Left renal cortex interstitium (tissue), 4 donors: Measurements from ENCODE around the gene ITGA11. TPM values are rescaled to one million over a fixed set of nuclear protein-coding genes. Genes with fewer than 3 reads are reported as not detected.
"Not testable (repeated sequence)": the region's sequence is repeated elsewhere in the genome, so short reads cannot be mapped to it uniquely, and the experiment has no call there.

ENCODE experiments used
- DNase-seq, 4 donors: peaks; one replicate each; pipeline ENCODE4 v3.0.0-alpha.2; 2013; ENCODE audit warnings: low read depth in 4 of 4, low spot score in 2 of 4, missing footprints in 1 of 4
- polyA plus RNA-seq, 4 donors: library from polyadenylated mRNA; unstranded; fragments of 120-200 nt; gene quantifications; one replicate each; pipeline ENCODE4 v1.2.1, GENCODE V29; 2013; ENCODE audit not compliant: insufficient read length in 4 of 4

ITGA11 gene
- polyA plus RNA-seq, 4 donors, result 2.6 to 5.8 (median 4.1) TPM

DNA sequence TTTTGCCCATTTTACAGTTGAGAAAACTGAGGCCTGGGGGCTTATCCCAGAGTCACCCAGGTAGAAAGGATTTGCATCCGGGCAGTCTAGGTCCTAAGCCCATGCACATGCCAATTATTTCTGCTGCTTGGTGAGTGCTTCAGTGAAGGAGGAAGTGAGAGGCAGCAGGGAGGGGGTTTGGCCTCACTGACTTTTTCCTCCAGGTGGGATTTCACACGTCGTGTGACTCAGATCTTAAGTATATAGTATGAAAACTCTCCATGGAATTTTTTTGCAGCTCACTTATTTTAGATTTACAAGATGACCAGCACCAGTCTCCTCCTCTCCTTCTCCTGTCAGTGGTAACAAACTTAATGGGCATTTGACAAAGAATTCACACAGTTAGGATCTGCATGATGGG, 4.6 kb downstream of the ITGA11 start:
- DNase-seq, result no peak

- no peak for DNase-seq
Measured at GRCh38 chr15:68426116-68426515, 5.8 kb downstream of the ITGA11 start.

DNA sequence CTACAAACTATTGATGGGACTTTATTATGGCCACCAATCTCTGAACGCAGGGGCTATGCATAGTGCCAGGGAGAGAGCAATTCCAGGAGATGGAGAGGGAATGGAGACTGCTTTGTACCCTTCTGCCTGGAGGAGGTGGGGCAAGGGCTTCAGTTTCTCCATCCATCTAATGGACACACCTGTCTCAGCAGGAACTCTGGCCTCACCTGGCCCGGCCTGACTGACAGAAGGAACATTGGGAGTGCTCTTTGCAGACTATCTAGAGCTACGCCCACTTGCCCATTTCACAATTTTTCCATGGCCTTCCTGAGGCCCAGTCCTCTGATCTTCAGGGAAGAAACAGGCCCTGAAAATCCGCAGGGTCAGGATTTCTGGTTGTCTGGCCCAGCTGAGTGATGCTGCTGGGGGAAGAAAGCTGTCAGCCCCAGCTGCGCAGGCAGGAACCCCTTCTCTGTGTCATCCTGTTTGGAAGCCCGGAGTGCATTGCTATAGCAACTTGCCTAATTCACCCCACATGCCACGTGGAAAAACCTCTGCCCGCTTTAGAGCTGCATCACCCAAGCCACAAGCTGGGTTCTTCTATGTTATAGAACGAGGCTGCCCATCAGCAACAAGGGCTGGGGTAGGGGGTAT, 6.4 kb downstream of the ITGA11 start:
- no peak for DNase-seq

GRCh38 chr15:68424754-68425390, 7.1 kb downstream of the ITGA11 start:
- DNase-seq, result no peak

GRCh38 chr15:68423359-68424296, 8.3 kb downstream of the ITGA11 start:
- no peak for DNase-seq

GRCh38 chr15:68422403-68423145, 9.4 kb downstream of the ITGA11 start:
- DNase-seq, result not testable (repeated sequence)

GRCh38 chr15:68421798-68422402, 10.1 kb downstream of the ITGA11 start:
- DNase-seq, result no peak

DNA sequence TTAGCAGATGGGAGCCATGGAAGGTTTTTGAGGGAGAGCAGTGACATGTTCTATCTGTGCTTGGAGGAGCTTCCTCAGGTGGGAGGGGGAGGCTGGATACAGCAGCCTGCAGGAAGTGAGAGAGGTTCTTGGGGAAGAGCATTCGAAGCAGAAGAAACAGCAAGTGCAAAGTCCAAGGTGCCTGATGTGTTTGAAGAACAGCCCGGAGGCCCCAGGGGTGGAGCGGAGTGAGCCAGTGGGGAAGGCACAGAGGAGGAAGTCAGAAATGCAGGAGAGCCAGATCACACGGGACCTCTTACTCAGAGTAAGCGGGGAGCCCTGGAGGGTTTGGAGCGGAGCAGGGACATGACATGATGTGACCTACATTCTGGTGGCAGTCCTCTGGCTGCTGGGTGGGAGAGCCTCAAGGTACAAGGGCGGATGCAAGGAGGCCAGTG, 10.8 kb downstream of the ITGA11 start:
- DNase-seq, result no peak

- DNase-seq, result no peak
Measured at GRCh38 chr15:68420186-68420684, 11.7 kb downstream of the ITGA11 start.

- DNase-seq, result no peak
Measured at GRCh38 chr15:68419301-68420175, 12.4 kb downstream of the ITGA11 start.

GRCh38 chr15:68418611-68419161, 13.3 kb downstream of the ITGA11 start:
- no peak for DNase-seq

- no peak for DNase-seq
Measured at GRCh38 chr15:68417897-68418296, 14.1 kb downstream of the ITGA11 start.

GRCh38 chr15:68417051-68417450, 14.9 kb downstream of the ITGA11 start:
- DNase-seq, result no peak

DNA sequence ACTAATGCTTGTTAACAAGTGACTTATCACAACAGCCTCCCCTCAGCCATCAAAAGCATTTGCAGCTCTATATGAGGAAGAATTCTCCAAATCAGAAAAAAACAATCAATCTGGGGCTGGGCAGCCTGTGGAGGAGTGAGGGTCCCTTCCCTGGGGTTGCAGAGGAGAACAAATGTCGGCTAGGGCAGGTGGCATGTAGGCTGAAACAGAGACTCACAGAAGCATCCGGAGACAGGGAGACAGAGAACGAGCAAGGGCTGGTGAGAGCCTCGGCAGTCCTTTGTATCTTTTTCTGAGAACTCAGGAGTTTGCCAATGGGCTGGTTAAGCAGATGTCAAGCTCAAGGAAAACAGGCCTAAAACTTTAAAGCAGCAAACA, 15.8 kb downstream of the ITGA11 start:
- DNase-seq, result no peak

- no peak for DNase-seq
Measured at GRCh38 chr15:68415501-68416157, 16.3 kb downstream of the ITGA11 start.

DNA sequence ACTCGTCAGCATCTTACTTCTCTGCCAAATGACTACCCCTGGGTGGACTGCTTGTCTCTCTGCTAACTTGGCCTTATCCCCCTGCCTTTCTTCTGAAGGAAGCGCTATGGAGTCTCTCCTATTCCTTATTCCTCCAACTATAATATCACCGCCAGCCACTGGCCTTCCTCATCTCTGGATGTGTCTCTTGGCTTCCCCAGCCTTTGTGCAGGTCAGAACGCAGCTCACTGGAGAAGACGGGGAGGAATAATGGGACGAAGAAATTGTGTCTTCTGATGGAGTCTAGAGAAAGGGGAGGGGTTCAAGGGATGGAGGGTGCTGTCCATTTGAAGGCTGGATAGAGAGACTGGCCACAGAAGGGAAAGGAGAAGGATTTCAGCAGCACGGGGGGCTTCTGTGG, 16.9 kb downstream of the ITGA11 start:
- DNase-seq, result no peak

GRCh38 chr15:68414591-68414990, 17.4 kb downstream of the ITGA11 start:
- DNase-seq, result no peak

DNA sequence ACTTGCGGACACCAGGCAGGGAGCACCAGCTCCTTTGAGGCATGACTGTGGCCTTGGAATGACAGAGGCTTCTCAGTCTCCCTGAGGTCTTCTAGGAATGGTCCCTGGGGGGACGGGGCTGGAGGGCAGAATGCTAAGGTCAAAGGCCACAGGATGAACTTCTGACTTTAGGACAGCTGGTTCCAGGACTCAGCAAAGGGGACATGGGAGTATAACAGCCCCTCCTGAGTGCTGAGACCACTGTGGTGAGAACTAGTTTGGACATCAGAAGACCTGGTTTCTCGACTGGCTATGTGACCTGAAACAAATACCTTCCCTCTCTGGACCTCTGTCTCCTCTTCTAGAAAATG, 17.8 kb downstream of the ITGA11 start:
- DNase-seq, result no peak
